NCI-H128 (cell line): ENCODE results near the gene DNAJC11.
"Not testable (repeated sequence)": the region's sequence is repeated elsewhere in the genome, so short reads cannot be mapped to it uniquely, and the experiment has no call there.

Experiments
- DNase-seq: peaks from one replicate; lab custom pipeline; 2025; ENCODE audit not compliant: unreplicated experiment; lab: John Stamatoyannopoulos, UW

The DNAJC11 gene

GRCh38 chr1:6701437-6702153 lies at the start of gene DNAJC11:
Gene DNAJC11, minus strand, starts transcription at chr1:6701816. Its CDS starts 16 bp downstream, at chr1:6701800.
- DNase-seq, result peak; percentile 86

GRCh38 chr1:6750490-6750889 lies 48.9 kb upstream of the DNAJC11 start:
- DNase-seq, result no peak

GRCh38 chr1:6747674-6748073 lies 46.1 kb upstream of the DNAJC11 start:
- DNase-seq, result no peak

- DNase-seq, result no peak
These were observed 43.5 kb upstream of the DNAJC11 start for GRCh38 chr1:6745073-6745472.

DNA sequence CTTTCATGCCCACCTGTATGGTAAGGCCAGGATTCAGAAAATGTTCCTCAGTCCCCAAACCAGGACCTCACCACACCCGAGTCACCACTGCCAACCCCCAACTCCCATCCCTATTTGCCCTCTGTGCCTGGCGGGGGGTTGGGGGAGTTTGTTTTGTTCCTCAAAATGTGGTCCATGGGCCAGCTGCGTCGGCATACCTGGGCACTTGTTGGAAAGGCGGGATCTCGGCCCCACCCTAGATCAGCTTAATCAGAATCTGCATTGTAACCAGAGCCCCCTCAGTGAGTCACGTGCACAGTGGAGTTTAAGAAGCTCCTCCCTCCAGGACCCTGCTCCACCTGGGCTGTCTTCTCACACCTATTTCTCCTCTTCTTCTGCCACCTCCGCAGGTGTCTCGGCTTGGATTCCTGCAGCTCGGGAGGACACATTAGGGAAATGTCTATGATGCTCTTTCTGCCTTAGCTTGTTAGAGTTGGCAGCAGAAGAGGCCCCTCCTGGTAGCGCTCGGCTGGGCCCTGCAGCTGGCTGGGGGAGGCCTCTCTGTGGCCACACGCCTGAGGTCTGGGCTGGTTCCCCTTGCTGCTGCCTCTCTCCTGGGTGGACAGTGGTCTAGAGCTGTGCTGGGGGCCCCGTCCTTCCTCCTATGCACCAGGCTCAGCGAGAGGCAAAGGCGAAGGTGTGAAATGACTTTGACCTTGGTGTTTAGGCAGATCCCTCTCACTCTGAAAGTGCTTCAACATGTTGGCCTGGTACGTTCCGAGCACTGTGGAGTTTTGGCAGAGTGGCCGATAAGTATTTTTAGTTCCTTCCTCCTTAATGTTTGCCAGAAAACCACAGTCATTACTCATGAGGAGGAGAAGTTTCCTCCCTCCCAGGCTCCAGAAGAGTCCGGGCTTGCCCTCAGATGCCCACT lies 41.8 kb upstream of the DNAJC11 start:
- DNase-seq, result no peak

DNA sequence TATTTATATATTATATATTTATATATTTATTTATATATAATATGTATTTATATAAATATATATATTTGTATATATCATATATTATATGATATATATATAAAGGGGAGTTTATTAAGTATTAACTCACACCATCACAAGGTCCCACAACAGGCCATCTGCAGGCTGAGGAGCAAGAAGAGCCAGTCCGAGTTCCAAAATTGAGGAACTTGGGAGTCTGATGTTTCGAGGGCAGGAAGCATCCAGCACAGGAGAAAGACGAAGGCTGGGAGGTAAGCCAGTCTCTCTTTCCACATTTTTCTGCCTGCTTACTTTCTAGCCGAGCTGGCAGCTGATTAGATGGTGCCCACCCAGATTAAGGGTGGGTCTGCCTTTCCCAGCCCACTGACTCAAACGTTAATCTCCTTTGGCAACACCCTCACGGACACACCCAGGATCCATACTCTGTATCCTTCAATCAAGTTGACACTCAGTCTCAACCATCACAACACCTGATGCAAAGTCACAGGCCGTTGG lies 41.1 kb upstream of the DNAJC11 start:
- DNase-seq, result not testable (repeated sequence)

DNA sequence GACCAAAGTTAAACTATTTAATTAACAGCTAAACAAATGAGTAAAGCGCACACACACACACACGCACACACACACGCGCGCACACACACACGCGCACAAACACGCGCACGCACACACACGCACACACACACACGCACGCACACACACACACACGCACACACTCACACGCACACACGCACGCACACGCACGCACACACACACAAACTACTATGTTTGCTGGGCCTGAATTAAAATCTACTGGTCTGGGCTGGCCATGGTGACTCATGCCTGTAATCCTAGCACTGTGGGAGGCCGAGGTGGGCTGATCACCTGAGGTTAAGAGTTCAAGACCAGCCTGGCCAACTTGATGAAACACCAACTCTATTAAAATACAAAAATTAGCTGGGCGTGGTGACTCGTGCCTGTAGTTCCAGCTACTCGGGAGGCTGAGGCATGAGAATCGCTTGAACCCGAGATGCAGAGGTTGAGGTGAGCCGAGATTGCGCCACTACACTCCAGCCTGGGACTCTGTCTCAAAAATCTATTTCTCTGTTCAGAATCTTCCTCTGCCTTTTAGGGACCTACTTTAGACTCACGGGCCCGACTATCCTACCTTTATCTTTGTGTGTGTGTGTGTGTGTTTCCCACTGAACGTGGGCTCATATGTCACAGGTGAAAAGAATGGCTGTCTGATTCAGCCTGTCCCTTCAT lies 37.5 kb upstream of the DNAJC11 start:
- DNase-seq, result no peak

GRCh38 chr1:6732942-6733341 lies 31.3 kb upstream of the DNAJC11 start:
- no peak for DNase-seq

- DNase-seq, result no peak
These were observed 30.3 kb upstream of the DNAJC11 start for GRCh38 chr1:6731905-6732304.

DNA sequence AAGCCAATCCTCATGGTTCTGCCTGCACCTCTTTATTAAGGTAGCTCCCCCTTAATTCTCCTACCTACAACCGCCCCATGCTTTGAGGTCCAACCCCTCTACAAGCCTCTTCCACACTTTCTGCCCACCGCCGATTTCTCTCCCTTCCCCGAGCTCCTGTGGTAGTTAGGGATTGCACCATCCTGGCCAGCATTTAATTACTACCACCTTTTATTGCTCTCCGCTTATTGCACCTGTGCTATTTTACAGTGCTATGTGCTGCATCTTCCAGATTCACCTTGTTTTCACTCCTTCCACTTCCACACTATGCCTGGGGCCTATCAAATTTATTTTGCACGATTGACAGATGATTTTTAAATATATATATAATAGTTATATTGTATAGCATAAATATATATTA lies 29.3 kb upstream of the DNAJC11 start:
- no peak for DNase-seq

- DNase-seq, result no peak
These were observed 28.9 kb upstream of the DNAJC11 start for GRCh38 chr1:6730473-6730872.

DNA sequence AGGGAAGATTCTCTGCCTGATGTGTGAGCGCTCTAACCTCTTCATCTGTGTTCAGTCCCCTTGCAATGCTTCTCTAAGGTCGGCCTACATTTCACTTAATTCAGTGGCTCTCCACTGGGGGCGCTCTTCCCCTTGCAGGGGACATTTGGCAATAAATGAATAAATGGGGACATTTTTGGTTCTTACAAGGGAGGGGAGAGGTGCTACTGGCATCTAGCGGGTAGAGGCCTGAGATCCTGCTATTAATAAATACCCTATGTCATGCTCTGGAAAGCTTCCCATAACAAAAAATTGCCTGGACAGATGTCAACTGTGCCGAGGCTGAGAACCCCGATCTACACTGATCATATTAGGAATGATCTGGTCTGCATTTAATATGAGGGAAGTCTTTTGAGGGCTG lies 25.9 kb upstream of the DNAJC11 start:
- no peak for DNase-seq

GRCh38 chr1:6726253-6726652 lies 24.6 kb upstream of the DNAJC11 start:
- no peak for DNase-seq

DNA sequence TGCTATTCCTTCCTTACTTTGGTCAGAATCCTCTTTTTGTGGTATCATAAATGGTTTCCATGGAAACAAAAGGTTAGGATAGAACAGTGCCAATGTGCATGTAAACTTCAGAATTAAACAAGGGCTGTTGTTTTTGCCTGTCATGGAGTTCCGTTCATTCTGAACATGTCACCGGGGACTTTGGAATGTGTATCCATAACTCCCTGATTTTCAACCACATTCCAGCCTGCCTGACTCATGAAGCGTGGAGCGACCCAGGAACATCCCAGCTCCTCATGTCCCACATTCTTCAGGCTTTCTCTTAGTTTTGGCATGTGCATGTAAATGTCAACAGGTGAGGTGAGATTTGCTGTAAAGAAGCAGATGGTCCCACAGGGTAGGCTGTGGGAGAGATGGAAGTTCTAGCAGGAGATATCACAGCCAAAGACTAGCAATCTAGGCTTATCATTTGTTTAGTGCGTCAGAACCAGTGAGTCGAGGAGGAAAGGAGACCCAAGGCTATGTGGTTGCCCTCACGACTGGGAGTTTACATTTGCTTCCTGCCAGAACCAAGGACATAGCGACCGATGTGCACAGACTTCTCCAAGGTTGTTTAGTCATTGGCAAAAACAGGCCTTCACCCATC lies 23.0 kb upstream of the DNAJC11 start:
- DNase-seq, result no peak

DNA sequence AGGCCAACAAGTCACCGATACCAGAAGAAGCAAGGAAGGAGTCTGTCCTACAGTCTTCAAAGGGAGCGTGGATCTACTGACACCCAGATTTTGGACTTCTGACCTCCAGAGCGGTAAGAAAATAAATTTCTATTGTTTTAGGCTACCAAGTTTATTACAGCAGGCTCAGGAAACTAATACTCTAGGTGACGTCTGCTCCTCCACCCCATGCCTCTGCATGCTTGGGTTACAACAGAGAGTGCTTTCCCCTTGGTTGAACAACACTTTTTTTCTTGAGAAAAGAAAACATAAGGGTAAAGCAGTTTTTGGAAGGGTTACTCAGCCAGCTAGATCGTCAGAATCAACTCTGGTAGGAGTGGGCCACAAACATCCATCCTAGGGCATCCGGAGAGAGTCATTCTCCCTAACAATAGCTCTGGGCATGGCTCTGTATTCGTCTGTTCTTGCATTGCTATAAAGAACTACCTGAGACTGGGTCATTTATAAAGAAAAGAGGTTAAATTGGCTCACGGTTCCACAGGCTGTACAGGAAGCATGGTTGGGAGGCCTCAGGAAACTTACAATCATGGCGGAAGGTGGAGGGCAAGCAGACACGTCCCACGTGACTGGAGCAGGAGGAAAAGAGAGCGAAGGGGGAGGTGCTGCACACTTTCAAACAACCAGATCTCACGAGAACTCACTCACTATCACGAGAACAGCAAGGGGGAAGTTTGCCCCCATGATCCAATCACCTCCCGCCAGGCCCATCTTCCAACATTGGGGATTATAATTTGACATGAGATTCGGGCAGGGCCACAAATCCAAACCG lies 22.2 kb upstream of the DNAJC11 start:
- no peak for DNase-seq

GRCh38 chr1:6711174-6711573 lies 9.6 kb upstream of the DNAJC11 start:
- no peak for DNase-seq

- no peak for DNase-seq
These were observed 3.1 kb upstream of the DNAJC11 start for GRCh38 chr1:6704746-6705145.

DNA sequence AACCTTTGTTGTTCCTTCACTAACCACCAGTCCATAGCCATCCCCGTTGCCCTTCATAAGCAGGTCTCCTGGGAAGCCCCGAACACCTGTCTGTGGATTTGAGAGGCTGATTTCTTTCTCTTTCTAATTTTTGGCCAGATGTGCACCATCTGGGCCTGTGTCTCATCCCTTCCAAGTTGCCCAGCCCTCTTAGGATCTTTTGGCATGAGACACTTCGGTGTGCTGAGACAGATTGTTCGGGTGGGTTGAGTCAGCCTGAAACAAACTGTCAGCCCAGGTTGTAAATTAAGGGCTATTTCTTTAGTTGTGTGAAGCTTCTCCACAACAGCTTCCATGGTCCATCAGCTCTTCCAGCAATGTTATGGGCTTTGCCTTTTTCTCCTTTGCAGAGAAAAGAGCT lies 1.4 kb upstream of the DNAJC11 start:
- no peak for DNase-seq

DNA sequence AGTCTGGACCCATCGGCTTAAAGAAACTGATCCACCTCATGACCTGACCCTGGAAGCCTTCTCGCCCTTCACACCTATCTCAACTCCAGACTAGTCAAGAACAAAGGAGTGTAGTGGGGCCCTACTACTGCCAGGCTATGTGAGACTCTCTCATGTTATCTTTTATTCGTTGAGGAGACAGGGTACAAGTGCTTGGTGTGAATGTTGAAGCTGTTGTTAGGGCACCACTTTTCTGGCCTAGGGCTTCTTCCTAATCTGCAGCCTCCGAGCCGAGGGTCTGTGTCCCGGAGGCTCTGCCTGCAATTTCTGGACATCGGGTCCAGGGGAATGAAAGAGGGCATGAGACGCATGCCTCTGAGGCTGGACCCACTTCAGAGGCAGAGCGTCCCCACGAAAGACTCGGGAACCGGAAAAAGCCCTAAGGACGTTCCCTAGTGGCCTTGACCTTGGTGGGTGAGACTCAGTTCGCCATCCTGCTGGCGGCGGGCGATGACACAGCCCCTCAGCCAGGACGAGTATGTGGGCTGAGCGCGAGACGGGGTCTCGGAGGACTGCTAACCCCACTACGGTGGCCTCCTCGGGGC lies 671 bp downstream of the DNAJC11 start:
- DNase-seq, result no peak

DNA sequence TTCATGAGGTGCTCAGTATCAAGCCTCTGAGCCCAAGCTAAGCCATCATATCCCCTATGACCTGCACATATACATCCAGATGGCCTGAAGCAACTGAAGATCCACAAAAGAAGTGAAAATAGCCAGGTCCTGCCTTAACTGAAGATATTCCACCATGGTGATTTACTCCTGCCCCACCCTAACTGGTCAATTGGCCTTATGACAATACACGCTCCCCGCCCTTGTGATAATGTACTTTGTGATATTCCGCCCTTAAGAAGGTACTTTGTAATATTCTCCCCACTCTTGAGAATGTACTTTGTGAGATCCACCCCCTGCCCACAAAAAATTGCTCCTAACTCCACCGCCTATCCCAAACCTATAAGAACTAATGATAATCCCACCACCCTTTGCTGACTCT lies 1.7 kb downstream of the DNAJC11 start:
- DNase-seq, result not testable (repeated sequence)
